NK-92 (cell line): ENCODE data around the gene WSCD2.

Source experiments
- DNase-seq: peaks from one replicate; lab custom pipeline; 2025; ENCODE audit not compliant: unreplicated experiment; lab: John Stamatoyannopoulos, UW

The WSCD2 gene

DNA sequence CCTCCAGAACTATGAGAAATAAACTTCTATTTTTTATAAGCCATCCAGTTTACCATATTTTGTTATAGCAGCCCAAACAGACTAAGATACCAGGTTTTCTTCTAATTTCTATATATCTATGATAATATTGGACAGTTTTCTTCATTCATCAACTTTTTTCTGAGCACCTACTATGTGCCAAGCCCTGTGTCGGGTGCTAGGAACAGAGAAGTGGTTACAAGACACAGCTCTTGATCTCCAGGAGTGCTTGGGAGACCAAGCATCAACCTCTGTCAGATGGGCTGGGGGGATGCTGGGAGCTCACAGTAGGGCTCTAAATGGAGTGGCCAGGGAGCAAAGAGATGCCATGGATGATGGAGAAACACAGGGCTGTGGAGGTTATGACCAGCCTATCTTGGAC lies 2.9 kb upstream of the WSCD2 start:
- DNase-seq, result no peak

DNA sequence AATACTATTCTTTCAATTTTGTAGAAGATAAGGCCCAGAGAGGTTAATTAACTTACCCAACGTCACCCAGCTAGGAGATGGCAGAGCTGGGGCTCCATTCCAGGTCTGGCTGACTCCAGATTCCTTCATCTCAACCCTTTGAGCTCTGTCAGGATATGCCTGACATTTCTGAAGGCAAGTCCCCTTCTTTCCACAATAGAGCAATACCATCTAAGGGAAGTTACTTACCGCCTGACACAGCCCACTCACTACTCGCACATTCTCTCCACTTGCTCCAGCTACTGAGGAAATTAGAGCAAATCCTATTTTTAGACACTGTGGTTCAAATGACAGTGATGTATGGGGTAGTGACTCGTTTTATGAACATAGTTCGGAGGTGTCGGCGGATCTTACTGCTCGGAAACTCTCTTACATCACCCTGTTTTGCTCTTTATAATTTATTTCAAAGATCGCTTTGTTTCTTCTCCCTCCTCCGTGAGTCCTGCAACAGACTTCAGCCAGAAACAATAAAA lies 2.0 kb upstream of the WSCD2 start:
- DNase-seq, result no peak

DNA sequence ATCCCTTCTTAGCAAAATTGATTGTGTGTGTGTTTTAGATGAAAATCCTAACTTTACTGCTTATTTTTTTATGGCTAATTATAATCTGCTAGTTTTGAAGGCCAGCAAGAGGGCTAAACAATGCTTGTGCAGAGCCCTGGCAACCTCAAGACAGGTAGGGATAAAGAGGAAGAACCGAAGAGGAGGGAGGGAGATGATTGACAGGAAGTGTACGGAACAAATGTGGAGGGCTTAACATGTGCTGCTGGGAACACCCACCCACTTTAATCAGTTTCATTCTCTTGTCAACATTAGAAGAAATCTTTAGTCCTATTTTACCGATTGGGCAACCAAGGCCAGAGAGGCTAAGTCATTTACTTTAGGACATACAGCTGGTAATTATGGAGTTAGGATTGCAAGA lies 1.4 kb upstream of the WSCD2 start:
- DNase-seq, result no peak

DNA sequence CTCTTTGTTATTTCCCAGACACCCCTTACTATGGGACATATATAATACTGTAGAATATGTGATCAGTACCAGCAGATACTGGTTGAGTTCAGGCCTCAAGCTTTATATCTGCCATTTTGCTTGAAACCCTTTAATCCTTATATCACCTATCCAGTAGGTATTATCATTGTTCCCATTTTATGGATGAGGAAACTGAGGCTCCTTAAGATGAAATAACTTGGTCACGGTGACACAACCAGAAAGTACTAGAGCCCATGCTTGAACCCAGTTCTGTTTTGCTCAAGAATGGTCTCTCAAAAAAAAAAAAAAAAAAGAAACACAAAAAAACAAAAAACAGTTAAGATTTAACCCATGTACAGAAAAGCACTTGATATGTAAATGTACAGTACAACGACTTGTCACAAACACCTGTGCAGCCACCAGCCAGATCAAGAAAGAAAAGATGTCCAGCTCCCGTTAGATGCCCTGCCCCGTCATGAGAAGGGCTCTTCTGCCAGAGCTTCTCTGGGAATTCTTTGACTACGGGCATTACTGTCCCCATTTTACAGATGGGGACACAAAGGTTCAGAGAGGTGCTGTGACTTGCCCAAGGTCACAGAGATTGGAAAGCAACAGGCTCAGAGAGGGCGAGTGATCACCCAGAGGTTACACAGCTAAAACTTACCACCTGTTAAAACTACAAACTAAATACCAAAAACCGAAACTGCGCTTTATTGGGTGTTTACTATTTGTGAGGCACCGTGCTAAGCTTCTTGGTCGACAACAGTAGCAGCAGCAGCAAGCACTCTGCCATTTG lies 669 bp upstream of the WSCD2 start:
- no peak for DNase-seq

DNA sequence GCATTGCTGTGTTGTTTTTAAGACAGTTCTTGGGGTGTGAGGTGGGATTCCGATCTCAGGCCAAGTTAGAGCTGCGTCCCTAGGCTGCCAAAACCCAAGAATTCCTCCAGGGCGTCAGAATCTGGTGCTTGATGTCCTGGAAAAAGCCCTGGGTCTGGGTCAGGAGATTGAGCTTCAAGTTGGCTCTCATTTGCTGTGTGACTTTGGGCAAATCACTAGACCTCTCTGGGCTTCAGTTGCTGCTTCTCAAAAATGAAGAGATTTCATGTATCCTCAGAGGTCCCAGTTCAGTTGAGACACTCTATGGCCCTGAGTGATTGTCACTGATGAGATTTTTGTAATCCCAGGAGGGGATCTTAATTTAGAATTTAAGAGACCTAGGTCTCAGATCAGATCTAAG lies 1.9 kb downstream of the WSCD2 start:
- DNase-seq, result no peak

DNA sequence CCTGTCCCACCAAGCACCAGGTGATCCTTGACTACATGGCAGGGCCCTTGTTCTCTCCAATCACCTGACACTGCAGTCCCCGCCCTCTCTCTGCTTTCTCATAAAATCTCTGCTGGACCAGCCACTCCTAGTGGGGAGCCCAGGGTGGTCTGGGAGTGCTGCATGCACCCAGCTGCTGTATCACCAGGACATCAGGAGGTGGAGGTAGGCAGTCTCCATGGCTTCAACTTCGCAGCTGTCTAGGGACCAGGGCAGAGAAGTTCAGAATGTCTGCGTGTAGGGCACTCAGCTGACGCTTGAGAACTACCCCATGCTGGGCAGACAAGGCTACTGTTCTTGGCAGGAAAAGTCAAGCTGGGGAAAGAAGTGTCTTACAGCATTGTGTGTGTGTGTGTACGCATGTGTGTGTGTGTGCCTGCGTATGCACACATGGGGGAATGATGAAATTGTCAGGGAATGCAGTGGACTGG lies 2.6 kb downstream of the WSCD2 start:
- no peak for DNase-seq

DNA sequence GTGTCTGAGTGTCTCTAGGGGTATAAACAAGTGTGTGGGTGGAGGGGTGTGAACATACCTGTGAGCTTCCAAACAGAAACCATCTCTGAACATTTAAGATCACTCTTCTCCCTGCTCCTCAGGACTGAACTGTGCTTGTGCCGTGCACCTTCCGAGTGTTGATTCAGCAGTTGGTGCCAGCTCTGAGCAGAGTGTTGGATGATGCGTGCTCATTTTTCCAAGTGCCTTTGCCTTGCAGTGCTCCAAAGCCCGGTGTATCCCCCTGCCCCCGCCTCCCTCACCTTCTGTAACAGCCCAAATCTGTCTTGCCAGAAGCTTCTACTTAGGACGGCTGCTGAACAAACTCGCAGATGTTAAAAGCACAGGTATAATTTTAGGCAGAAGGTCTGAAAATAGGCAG lies 4.4 kb downstream of the WSCD2 start:
- no peak for DNase-seq

DNA sequence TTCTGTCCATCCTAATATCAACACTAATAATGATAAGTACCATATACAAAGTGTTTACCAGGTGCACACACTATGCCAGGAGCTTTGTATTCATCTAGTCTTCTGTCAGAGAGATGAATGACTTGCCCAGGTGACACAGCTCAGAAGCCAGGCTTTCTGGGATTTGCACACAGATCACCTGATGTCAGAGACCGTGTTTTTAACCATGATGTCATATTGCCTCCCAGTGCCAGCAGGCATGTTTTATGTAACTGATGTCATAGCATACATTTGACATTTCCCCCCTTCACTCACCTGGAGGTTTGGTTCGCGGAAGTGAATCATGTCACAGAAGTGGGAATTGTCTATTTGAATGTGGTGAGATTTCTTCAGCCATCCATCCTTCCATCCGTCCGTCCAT lies 5.7 kb downstream of the WSCD2 start:
- DNase-seq, result no peak

DNA sequence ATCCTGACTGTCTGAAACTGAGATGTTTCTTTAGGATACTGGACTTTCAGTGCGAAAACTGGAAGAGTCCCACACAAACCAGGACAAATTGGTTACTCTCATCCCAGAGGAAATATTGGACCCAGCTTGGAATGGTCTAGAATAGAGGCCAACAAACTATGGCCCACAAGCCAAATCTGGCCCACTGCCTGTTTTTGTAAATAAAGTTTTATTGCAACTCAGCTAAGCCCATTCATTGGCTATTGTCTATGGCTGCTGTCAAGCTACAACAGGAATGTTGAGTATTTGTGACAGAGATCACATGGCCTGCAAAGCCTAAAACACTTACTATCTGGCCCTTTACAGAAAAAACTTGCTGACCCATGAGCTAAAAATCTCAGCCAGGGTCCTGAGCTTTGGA lies 6.5 kb downstream of the WSCD2 start:
- DNase-seq, result no peak

DNA sequence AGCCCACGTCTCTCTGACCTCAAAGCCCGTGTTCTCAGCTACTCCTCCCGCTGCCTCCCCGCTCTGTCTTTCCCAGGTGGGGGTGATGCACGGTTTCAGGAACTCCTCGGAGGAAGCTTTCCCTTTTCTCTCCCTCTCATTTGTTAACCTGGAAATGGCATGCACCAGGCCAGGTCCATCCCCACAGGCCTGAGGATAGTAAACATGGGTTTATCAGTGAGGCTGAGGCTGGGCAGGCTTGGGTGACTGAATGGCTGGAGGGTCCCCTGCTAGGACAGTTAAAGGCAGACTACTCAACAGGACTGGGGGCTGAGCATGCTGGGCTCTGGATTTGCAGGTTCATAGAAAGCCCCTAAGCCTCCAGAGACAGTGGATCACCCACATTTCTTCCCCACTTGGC lies 7.6 kb downstream of the WSCD2 start:
- DNase-seq, result no peak

DNA sequence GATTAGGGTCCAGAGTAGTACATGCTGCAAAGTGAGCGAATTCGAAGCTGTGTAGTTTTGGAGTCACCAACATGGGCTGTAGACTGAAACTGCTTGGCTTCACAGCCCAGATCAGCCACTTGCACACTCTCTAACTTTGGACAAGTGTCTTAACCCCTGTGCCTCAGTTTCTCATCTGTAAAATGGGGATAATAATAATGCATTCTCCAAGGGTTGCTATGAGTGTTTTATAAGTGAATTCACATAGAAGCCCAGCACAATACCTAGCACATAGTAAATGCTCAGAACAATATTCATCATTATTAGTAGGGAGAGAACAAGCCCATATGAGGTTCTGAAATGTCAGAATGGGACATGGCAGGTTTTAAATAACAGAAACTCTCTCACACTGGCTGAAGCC lies 10.4 kb downstream of the WSCD2 start:
- DNase-seq, result no peak

DNA sequence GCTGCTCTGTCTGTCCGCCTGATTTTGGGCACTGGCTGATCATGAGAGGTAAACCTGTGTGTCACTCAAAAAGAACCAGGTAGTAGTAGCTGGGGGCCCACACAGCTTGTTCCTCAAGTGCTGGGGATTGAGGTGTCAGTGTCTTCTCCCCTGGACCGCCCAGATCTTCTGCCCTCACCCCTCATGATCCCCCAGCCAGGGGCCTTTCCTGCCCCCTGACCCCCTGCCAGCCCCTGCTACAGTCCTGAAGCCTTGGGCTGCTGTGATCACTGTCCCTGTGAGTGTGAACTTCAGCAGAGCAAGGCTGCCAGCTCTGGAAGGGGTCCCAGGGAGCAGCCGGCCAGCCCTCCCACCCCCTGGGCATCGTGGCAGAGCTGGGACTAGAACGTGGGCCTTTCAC lies 11.4 kb downstream of the WSCD2 start:
- no peak for DNase-seq

DNA sequence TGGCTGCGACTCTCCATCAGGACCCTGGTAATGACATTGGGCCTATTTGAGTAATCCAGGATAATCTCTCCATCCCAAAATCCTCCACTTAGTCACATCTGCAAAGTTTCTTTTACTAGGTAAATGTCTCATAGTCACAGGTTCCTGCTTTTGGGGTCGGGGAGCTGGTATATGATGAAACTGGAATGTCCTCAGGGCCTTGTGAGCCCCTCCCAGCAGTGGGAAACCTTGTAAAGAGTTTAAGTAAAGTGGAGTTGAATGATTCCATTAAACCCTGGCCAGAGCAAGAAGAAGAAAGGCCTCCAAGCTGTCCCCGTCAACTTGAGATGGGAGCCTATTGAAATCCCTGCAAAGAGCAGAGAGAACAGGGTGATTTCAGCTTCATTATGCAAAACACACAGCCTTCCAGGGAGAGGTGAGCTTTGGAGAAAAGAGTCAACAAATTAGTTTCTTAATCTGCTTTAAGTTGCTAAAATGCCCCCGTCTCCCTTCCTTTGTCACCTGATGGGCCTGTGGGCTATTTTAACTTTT lies 12.6 kb downstream of the WSCD2 start:
- DNase-seq, result no peak

DNA sequence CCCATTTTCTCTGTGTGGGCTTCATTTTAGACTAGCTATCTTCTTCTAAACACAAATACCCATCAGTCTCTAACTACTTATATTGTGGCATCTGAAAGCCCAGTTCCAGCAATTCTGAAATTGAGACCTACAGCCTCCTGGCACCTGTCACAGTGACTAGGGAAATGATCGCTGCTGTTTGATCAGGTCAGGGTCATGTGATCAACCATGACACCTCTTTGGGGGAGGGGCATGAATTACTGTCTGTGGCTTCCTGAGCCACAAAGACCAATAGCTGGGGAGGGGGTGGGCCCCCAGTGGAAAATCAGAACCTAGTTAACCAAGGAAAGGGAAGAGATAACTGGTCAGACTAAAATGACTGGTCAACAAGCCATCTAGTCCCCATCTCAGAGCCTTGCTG lies 14.1 kb downstream of the WSCD2 start:
- no peak for DNase-seq

DNA sequence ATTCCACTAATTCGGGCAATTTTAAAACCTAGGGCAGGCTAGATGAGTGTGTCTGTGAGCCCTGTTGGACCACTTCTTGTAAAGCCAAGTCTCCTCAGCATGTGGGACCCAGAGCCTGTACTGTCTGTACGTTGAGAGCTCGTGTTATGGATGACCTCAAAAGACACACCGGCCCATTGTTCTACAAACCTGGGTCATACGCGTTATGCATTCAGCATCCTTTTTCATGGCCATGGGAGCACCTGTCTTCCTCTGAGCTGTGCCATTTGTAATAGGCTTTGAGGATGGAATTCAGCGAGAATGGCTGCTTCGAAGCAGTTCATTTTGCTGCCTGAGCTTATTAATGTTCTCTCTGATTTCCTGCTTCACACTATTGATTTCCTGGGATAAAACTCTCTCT lies 15.0 kb downstream of the WSCD2 start:
- no peak for DNase-seq

DNA sequence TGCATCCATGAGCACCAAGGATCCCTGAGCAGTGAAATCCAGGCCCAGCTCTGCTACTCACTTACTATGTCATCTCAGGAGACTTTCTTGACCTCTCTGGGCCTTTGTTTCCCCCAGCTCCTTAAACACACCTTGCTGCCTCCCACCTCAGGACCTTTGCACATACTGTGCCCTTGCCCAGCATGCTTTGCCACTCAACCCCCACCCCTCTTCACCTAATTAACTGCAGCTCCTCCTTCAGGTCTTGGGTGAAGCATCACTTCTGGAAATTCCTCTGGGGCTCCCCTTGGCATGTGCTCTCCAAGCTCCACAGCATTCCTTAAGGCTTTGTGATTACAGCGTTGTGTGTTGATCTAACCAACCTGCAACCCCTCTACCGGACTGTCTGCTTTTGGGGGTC lies 15.9 kb downstream of the WSCD2 start:
- no peak for DNase-seq

DNA sequence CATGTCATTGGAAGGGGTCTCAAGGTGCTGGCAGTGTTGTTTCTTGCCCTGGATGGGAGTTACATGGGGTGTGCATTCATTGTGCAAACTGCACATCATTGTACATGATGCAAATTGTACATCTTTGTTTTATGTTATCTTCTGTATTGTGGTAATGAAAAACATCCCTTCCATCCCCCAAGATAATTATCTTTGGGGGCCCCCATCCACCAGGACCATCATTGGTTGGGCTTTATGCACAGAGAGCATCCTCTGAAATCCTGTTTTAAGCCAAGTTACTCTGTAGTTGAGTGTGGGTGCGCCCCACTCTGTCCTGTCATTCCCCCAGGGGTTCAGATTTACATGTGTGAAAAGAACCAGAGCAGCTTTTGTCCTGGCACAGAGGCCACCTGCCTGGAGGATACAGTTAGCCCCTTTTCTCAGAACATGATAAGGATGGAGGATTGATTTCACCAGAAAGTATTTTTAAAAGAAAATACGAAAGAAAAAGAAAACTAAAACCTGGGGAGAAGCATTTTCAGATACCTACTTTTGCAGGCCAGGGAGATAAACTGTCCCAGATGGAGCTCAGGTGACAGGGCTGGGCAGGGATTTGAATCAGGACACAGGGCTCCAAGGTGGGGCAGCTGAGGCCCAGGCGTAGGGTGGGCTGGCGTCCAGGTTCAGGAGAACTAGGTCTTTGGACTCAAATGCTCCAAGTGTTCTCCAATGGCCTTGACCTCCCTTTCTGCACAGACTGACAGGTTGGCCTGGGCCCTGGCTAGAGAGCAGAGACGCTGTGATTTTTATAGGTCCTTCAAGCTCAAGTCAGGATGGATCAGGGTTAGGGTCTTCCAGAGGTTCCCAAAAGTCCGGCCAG lies 17.2 kb downstream of the WSCD2 start:
- no peak for DNase-seq

DNA sequence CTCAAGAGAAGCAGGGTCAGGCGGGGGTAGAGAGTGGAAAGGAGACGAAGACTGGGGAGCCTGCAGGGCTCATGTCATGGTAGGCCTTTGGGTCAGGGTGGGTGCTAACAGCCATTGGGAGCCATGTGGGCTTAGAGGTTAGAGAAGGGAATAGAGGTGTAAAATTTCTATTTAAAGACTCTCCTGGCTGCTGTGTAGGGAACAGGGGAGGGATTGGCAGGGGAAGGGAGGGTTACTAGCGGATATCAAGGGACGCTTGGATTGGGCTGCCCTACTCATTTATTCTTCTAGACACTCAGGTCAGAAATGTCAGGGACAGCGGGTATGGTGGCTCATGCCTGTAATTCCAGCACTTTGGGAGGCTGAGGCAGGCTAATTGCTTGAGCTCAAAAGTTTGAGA lies 18.2 kb downstream of the WSCD2 start:
- DNase-seq, result no peak

DNA sequence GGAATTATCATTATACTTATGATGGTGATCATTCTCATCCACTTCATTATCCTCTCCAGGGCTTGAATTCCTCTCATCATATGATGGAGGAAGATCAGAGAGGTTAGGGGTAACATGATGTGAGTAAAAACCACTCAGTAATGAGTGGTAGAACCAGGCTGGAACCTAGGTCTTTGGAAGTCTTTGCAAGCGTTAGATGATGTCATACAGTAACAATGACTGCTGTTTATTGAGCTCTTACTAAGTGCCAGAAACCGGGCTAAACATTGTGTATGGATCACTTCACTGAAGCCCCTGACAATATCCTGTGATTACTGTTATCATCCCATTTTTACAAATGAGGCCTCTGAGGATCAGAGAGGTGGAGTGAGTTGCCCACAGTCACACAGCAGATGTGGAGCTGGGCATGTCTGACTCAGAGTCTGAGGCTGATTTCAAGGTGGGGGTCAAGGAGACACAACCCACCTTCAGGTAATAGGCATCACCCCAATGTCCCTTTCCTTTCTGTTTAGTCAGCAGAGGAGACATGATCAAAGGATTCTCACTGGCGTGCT lies 19.5 kb downstream of the WSCD2 start:
- DNase-seq, result no peak

DNA sequence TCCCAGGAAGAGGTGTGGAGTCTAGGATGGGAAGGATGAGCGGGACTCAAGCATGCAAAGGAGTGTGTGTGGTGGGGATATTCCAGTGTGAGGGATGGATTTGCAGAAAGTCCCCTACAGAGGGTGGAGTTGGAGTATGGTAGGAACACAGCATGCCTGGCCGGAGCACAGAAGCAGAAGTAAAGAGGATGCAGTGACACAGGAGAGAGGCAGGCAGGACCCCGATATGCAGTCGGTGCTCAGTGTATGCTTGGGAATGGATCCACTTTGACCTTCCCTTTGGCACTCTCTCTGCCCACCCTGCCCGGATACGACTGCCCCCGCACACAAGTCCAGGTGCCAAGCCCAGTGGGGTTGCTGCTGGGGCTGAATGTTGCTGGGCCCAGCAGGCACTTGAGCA lies 21.3 kb downstream of the WSCD2 start:
- DNase-seq, result no peak

DNA sequence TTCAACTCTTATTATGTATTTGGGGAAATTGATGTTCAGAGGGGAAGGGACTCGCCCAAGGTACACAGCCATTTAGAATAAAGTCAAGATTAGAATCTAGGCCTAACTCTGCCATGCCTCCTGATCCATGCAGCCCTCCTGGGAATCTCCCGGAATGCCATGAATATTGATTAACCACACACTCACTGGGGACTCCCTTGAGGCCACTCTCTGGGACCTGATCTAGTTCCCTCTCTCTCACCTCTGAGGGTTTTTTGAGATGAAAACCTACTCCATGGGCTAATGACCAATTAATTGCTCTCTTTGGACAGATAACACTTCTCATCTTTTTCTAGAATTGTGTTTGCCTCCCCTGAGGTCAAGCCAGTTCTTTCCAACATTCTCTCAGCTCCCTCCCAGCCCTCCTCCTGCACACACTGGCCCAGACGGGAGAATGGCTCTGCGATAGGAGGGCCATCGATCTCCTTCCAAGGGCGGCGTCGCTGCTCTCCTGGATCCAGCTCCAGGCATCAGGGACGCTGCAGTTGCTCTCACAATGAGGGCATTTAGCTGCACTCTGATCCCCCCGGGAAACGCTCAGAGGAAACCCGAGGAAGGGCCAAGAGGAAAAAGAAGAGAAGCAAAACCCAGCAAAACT lies 22.6 kb downstream of the WSCD2 start:
- no peak for DNase-seq
